SK-N-SH (cell line): Measurements from ENCODE around the gene LSR.

ENCODE experiments used
- EZH2phosphoT487 ChIP-seq: fragments of 200-600 bp; sonication (generic); IDR thresholded peaks from 2 replicates; pipeline ENCODE4 v1.6.1; 2017; ENCODE audit warnings: low read depth, mixed run types, mild to moderate bottlenecking, antibody characterized with exemption, moderate library complexity, borderline replicate concordance
- GABPA ChIP-seq: IDR thresholded peaks from 2 replicates; pipeline ENCODE4 v1.4.0; 2012; ENCODE audit warnings: low read depth, mild to moderate bottlenecking
- MXI1 ChIP-seq: IDR thresholded peaks from 2 replicates; pipeline ENCODE4 v1.6.1; 2012; ENCODE audit warnings: mild to moderate bottlenecking, low read depth, low read length, improper control_type of control experiment
- NFIC ChIP-seq: IDR thresholded peaks from 2 replicates; pipeline ENCODE4 v1.4.0; 2012; ENCODE audit warnings: borderline replicate concordance
- POLR2AphosphoS5 ChIP-seq: IDR thresholded peaks from 2 replicates; pipeline ENCODE4 v1.6.1; 2012; ENCODE audit warnings: low read depth, low read length
- RAD21 ChIP-seq: IDR thresholded peaks from 2 replicates; pipeline ENCODE4 v1.6.1; 2012; ENCODE audit warnings: mild to moderate bottlenecking, low read length
- SIN3A ChIP-seq: IDR thresholded peaks from 2 replicates; pipeline ENCODE4 v1.6.1; 2012; ENCODE audit warnings: low read depth, mild to moderate bottlenecking, low read length, moderate library complexity, borderline replicate concordance
- TAF1 ChIP-seq: IDR thresholded peaks from 2 replicates; pipeline ENCODE4 v1.6.1; 2012; ENCODE audit warnings: low read depth, mild to moderate bottlenecking, low read length, moderate library complexity, borderline replicate concordance
- TEAD4 ChIP-seq: IDR thresholded peaks from 2 replicates; pipeline ENCODE4 v1.4.0; 2012; ENCODE audit warnings: mild to moderate bottlenecking, borderline replicate concordance; ENCODE audit not compliant: insufficient read depth
- YY1 ChIP-seq: IDR thresholded peaks from 2 replicates; pipeline ENCODE4 v1.4.0; 2012; ENCODE audit warnings: low read depth, mild to moderate bottlenecking
- TF ChIP-seq, protein P1 (sequence below): fragments of 200-600 bp; sonication (generic); IDR thresholded peaks from 2 replicates; pipeline ENCODE4 v1.6.1; 2017; ENCODE audit warnings: antibody characterized with exemption, mild to moderate bottlenecking, moderate library complexity
- TF ChIP-seq, protein P2 (sequence below): fragments of 150-350 bp; IDR thresholded peaks from 2 replicates; pipeline ENCODE4 v1.6.1; 2016; ENCODE audit warnings: mild to moderate bottlenecking, low read depth, low read length

DNA sequence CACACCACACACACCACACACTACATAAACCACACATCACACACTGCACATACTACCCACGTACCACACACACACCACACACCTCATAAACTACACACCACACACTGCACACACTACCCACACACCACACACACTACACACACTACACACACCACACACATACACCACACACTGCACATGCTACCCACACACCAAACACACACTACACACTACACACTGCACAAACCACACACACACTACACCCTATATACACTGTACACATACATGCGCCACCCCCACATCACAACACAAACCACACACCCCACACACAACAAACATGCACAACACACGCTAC is 48.7 kb downstream of the LSR start:
- TF ChIP-seq, protein P1, sequence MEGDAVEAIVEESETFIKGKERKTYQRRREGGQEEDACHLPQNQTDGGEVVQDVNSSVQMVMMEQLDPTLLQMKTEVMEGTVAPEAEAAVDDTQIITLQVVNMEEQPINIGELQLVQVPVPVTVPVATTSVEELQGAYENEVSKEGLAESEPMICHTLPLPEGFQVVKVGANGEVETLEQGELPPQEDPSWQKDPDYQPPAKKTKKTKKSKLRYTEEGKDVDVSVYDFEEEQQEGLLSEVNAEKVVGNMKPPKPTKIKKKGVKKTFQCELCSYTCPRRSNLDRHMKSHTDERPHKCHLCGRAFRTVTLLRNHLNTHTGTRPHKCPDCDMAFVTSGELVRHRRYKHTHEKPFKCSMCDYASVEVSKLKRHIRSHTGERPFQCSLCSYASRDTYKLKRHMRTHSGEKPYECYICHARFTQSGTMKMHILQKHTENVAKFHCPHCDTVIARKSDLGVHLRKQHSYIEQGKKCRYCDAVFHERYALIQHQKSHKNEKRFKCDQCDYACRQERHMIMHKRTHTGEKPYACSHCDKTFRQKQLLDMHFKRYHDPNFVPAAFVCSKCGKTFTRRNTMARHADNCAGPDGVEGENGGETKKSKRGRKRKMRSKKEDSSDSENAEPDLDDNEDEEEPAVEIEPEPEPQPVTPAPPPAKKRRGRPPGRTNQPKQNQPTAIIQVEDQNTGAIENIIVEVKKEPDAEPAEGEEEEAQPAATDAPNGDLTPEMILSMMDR: no peak
- TF ChIP-seq, protein P2, sequence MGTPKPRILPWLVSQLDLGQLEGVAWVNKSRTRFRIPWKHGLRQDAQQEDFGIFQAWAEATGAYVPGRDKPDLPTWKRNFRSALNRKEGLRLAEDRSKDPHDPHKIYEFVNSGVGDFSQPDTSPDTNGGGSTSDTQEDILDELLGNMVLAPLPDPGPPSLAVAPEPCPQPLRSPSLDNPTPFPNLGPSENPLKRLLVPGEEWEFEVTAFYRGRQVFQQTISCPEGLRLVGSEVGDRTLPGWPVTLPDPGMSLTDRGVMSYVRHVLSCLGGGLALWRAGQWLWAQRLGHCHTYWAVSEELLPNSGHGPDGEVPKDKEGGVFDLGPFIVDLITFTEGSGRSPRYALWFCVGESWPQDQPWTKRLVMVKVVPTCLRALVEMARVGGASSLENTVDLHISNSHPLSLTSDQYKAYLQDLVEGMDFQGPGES: no peak
- TF ChIP-seq GABPA (no peak), RAD21 (no peak), POLR2AphosphoS5 (no peak), TEAD4 (no peak), EZH2phosphoT487 (no peak), SIN3A (no peak), NFIC (no peak), YY1 (no peak), TAF1 (no peak), MXI1 (no peak)
